ENCODE measurements around the gene ADGRA1.

ADGRA1 gene

GRCh38 chr10:133076274-133077038, 11.3 kb upstream of the ADGRA1 start:
- DNase-seq (ENCODE audit: low read depth), result no peak

GRCh38 chr10:133079836-133080682, 7.7 kb upstream of the ADGRA1 start:
- DNase-seq (ENCODE audit: low read depth), result no peak

GRCh38 chr10:133080683-133081040, 7.1 kb upstream of the ADGRA1 start:
- no peak for DNase-seq (ENCODE audit: low read depth)

GRCh38 chr10:133081636-133082035, 6.1 kb upstream of the ADGRA1 start:
- no peak for DNase-seq (ENCODE audit: low read depth)

- no peak for DNase-seq (ENCODE audit: low read depth)
Observed at GRCh38 chr10:133082685-133083421, 4.9 kb upstream of the ADGRA1 start.

- no peak for DNase-seq (ENCODE audit: low read depth)
Observed at GRCh38 chr10:133083422-133084100, 4.2 kb upstream of the ADGRA1 start.

GRCh38 chr10:133084491-133084890, 3.2 kb upstream of the ADGRA1 start:
- DNase-seq (ENCODE audit: low read depth), result no peak

- no peak for DNase-seq (ENCODE audit: low read depth)
Observed at GRCh38 chr10:133085251-133086125, 2.2 kb upstream of the ADGRA1 start.

GRCh38 chr10:133086247-133086646, 1.5 kb upstream of the ADGRA1 start:
- DNase-seq (ENCODE audit: low read depth), result no peak

GRCh38 chr10:133087045-133087678, 562 bp upstream of the ADGRA1 start:
- no peak for DNase-seq (ENCODE audit: low read depth)

- no peak for DNase-seq (ENCODE audit: low read depth)
Observed at GRCh38 chr10:133088179-133088955, 643 bp downstream of the ADGRA1 start.

GRCh38 chr10:133088956-133089800, 1.5 kb downstream of the ADGRA1 start:
- no peak for DNase-seq (ENCODE audit: low read depth)

- no peak for DNase-seq (ENCODE audit: low read depth)
Observed at GRCh38 chr10:133090101-133090500, 2.4 kb downstream of the ADGRA1 start.

GRCh38 chr10:133090654-133091053, 2.9 kb downstream of the ADGRA1 start:
- no peak for DNase-seq (ENCODE audit: low read depth)

- DNase-seq (ENCODE audit: low read depth), result no peak
Observed at GRCh38 chr10:133091316-133091715, 3.6 kb downstream of the ADGRA1 start.

- DNase-seq (ENCODE audit: low read depth), result no peak
Observed at GRCh38 chr10:133093291-133093690, 5.6 kb downstream of the ADGRA1 start.

GRCh38 chr10:133094286-133094685, 6.6 kb downstream of the ADGRA1 start:
- no peak for DNase-seq (ENCODE audit: low read depth)

- DNase-seq (ENCODE audit: low read depth), result no peak
Observed at GRCh38 chr10:133094866-133095265, 7.1 kb downstream of the ADGRA1 start.

GRCh38 chr10:133095586-133095985, 7.9 kb downstream of the ADGRA1 start:
- no peak for DNase-seq (ENCODE audit: low read depth)
